Measurements from ENCODE around the gene ZG16.

DNA sequence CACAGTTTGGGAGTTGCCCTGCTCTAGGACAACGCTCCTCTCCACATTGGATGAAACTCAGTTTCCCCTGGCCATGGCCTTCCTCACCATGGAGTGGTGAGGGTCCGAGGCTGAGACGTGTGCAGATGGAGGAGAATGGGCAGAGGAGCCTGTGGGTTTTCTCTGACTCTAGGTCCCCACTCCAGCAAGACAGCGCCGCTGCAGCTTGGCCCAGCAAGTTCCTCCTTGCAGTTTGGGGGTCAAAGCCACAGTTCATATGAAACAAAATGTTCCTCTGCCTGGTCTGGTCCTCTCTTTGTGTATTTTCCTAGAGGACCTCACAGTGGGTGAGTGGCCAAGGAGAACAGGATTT is 34.6 kb upstream of the ZG16 start:
- TF ChIP-seq, protein P1, sequence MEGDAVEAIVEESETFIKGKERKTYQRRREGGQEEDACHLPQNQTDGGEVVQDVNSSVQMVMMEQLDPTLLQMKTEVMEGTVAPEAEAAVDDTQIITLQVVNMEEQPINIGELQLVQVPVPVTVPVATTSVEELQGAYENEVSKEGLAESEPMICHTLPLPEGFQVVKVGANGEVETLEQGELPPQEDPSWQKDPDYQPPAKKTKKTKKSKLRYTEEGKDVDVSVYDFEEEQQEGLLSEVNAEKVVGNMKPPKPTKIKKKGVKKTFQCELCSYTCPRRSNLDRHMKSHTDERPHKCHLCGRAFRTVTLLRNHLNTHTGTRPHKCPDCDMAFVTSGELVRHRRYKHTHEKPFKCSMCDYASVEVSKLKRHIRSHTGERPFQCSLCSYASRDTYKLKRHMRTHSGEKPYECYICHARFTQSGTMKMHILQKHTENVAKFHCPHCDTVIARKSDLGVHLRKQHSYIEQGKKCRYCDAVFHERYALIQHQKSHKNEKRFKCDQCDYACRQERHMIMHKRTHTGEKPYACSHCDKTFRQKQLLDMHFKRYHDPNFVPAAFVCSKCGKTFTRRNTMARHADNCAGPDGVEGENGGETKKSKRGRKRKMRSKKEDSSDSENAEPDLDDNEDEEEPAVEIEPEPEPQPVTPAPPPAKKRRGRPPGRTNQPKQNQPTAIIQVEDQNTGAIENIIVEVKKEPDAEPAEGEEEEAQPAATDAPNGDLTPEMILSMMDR (conservative IDR thresholded peaks at IDR 0.05 in 1 of 2, IDR thresholded peaks at IDR 0.05 in 1 of 2; ENCODE audit: extremely low read depth in 1 of 2, insufficient read depth in 1 of 2, low read depth in 1 of 2, low read length in 2 of 2), result no peak
- TF ChIP-seq EZH2 (IDR thresholded peaks at IDR 0.05; ENCODE audit: borderline replicate concordance, low read length), result no peak

All from mammary epithelial cell (primary cell).